ENCODE results near the gene MSMB. TPM values are rescaled to one million over a fixed set of nuclear protein-coding genes. Genes with fewer than 3 reads are reported as not detected.

MSMB gene
- total and polyA plus RNA-seq, 2 of the 8 experiments (the other 6 are each of a cell fraction or from before 2014, with no cell fraction given): not detected

GRCh38 chr10:46005383-46005782 lies 40.7 kb downstream of the MSMB start:
- no peak overlapping the region for H3K23ac ChIP-seq (ENCODE audit: insufficient read length)
- no peaks in the 10 kb centered on the region for H3K79me2 ChIP-seq (ENCODE audit: control insufficient read depth in 1 of 2, insufficient read depth in 2 of 2, low read length in 2 of 2)
- H3K56ac ChIP-seq (replicated peaks; ENCODE audit: insufficient read length, low read depth, low read length): no peak overlapping the region
- H3K4me3 ChIP-seq (ENCODE audit: extremely low read depth in 1 of 4, insufficient read depth in 2 of 4, low read depth in 3 of 4, low read length in 4 of 4): no peak overlapping the region
- H3K23me2 ChIP-seq (ENCODE audit: low read depth, low read length): no peaks in the 10 kb centered on the region
- ChIA-PET CTCF (ENCODE audit: partially characterized antibody) (no interaction called here), POLR2A (ENCODE audit: partially characterized antibody) (interaction anchor here (1.2 to 2.4 kb wide), 3 partner anchors 10 to 16 kb away, joined by 3 to 10 read pairs (median 6); no protein-coding TSS in a partner anchor)
- no peak overlapping the region for H3K4me2 ChIP-seq (ENCODE audit: insufficient read depth in 1 of 2, low read depth in 2 of 2, low read length in 2 of 2)
- no peak overlapping the region for H3K27ac ChIP-seq (ENCODE audit: low read depth, low read length)
- H3K14ac ChIP-seq (ENCODE audit: insufficient read length): no peak overlapping the region
- peaks cover 19 to 74% (median 46%) of the 10 kb centered on the region in 4 experiments for H3K36me3 ChIP-seq (ENCODE audit: control insufficient read depth in 2 of 4, insufficient read depth in 4 of 4, low read length in 3 of 4)
- H4K8ac ChIP-seq (ENCODE audit: extremely low read depth, insufficient read depth, low read length): no peak overlapping the region
- DNase-seq (ENCODE audit: low read depth in 1 of 2, low spot score in 2 of 2) (no peak), FAIRE-seq (no peak)
- no peak overlapping the region for H2BK15ac ChIP-seq (ENCODE audit: low read length)
- H3K18ac ChIP-seq (ENCODE audit: extremely low read depth, low read length): no peak overlapping the region
- no peak overlapping the region for H2AFZ ChIP-seq (ENCODE audit: low read length)
- no peaks in the 10 kb centered on the region; the same call in 1 of the 2 replicates for H3K79me1 ChIP-seq (ENCODE audit: low read depth, low read length)
- no peak overlapping the region for H2AK5ac ChIP-seq (ENCODE audit: low read depth, low read length)
- no peaks in the 10 kb centered on the region for H3K27me3 ChIP-seq (replicated peaks in 1 of 4; ENCODE audit: control insufficient read depth in 3 of 4, extremely low read depth in 1 of 4, insufficient read depth in 3 of 4, low read length in 3 of 4)
- TF ChIP-seq USF2 (IDR thresholded peaks at IDR 0.05; ENCODE audit: low read length): no peak
- no peak for TF ChIP-seq CTCF (IDR thresholded peaks at IDR 0.05; ENCODE audit: control extremely low read depth in 1 of 3, insufficient read depth in 1 of 3, low read depth in 1 of 3, low read length in 3 of 3)
- no peak for TF ChIP-seq ATF3 (IDR thresholded peaks at IDR 0.05; ENCODE audit: insufficient read depth, low read depth, low read length)
- TF ChIP-seq EZH2 (IDR thresholded peaks at IDR 0.05; ENCODE audit: low read depth, low read length, severe bottlenecking): no peak
- no peak for TF ChIP-seq NANOG (IDR thresholded peaks at IDR 0.05; ENCODE audit: insufficient read depth, low read depth, low read length, poor library complexity, severe bottlenecking)
- no peak for TF ChIP-seq CTBP2 (IDR thresholded peaks at IDR 0.05; ENCODE audit: borderline replicate concordance, insufficient read depth, insufficient read length, low read length)
- H4K5ac ChIP-seq (ENCODE audit: insufficient read length, low read depth, low read length): no peak overlapping the region
- no peak overlapping the region for H2BK5ac ChIP-seq (ENCODE audit: low read depth, low read length)
- no peak overlapping the region for H2BK12ac ChIP-seq (ENCODE audit: low read depth, low read length)
- no peak overlapping the region for H3K4ac ChIP-seq (replicated peaks; ENCODE audit: insufficient read length, low read depth, low read length)
- H3K9ac ChIP-seq (replicated peaks in 1 of 4; ENCODE audit: extremely low read depth in 1 of 4, low read depth in 3 of 4, low read length in 3 of 4): no peak overlapping the region
- no peak overlapping the region for H2BK120ac ChIP-seq (replicated peaks; ENCODE audit: low read depth, low read length)
- no peaks in the 10 kb centered on the region for H3K4me1 ChIP-seq (replicated peaks in 1 of 4; ENCODE audit: control insufficient read depth in 3 of 4, insufficient read depth in 4 of 4, low read length in 3 of 4)
- 94% methylated on average over 4 of the region's 4 CpGs; no CpG with 5 or more reads in 1 of the 2 experiments for WGBS, 2 experiments (ENCODE audit: extremely low coverage in 1 of 2, insufficient coverage in 1 of 2, insufficient read length in 1 of 2, insufficient replicate concordance in 2 of 2, low coverage in 1 of 2, low lambda C conversion rate in 2 of 2, missing lambda C conversion rate in 1 of 2)
- no peak overlapping the region for H2BK20ac ChIP-seq (ENCODE audit: low read length)
- H4K20me1 ChIP-seq (replicated peaks in 1 of 2; ENCODE audit: control insufficient read depth in 1 of 2, insufficient read depth in 2 of 2, low read length in 2 of 2): no peaks in the 10 kb centered on the region
- no peaks in the 10 kb centered on the region for H3K9me3 ChIP-seq (ENCODE audit: insufficient read depth in 2 of 2, low read depth in 1 of 2, low read length in 1 of 2)
- no peak overlapping the region for H4K91ac ChIP-seq (replicated peaks; ENCODE audit: insufficient read length, low read length)

All from H1 (cell line).